A549 treated with AZD9567 at 1 μM for 4 hours (cell line): Measurements from ENCODE around the gene NWD2. TPM values are rescaled to one million over a fixed set of nuclear protein-coding genes. Genes with fewer than 3 reads are reported as not detected.

ENCODE experiments used
- total RNA-seq: library from RNA; stranded (reverse); fragments of 200-300 nt; extraction: Qiagen RNA extraction; gene quantifications from 5 replicates; pipeline ENCODE4 v1.2.3, GENCODE V29; 2022; ENCODE audit not compliant: insufficient read depth

NWD2 gene
- total RNA-seq, result not detected in 5 replicates

GRCh38 chr4:37244583-37245390 lies at the start of gene NWD2:
NWD2 (plus strand) TSS chr4:37244743; CDS start chr4:37245068, 325 bp downstream.

